Mucosa of descending colon (tissue), 3 donors: ENCODE results near the gene UNC13B. TPM values are rescaled to one million over a fixed set of nuclear protein-coding genes. Genes with fewer than 3 reads are reported as not detected.

Experiments used
- ATAC-seq: fragments of 200-7000 bp; cut with Tn5 transposase; one replicate; pipeline ENCODE4 v1.9.1; 2020; ENCODE audit warnings: mild to moderate bottlenecking, moderate library complexity
- DNase-seq, 3 donors: peaks; one replicate each; pipeline ENCODE4 v3.0.0-alpha.2; 2020
- H3K36me3 ChIP-seq: fragments of 200-600 bp; one replicate; pipeline ENCODE4 v1.8.0; 2021; ENCODE audit warnings: low read depth, mild to moderate bottlenecking
- H3K4me1 ChIP-seq: fragments of 200-600 bp; one replicate; pipeline ENCODE4 v1.8.0; 2021; ENCODE audit warnings: low read depth, mild to moderate bottlenecking
- H3K4me3 ChIP-seq: fragments of 200-600 bp; one replicate; pipeline ENCODE4 v1.8.0; 2021; ENCODE audit warnings: mild to moderate bottlenecking
- H3K9me3 ChIP-seq: fragments of 200-600 bp; one replicate; pipeline ENCODE4 v1.8.0; 2021; ENCODE audit warnings: mild to moderate bottlenecking
- intact Hi-C, 2 donors: fragments of 100-400 bp; cut with DNase I in 1 of 2; cut with micrococcal nuclease in 1 of 2; formaldehyde crosslinking; loops; one replicate each; pipeline versions ENCODE4 v1.11.0 to v1.11.1; 2022; cut with DNase I, micrococcal nuclease
- total RNA-seq, 3 donors: library from RNA; stranded (reverse); fragmentation: NEBNext Ultra II Directional in 2 of 3; extraction: Animal tissue kit (Norgen Biotek cat#: 25700) in 2 of 3; gene quantifications; one replicate each; pipeline versions ENCODE4 v1.2.1 to v1.2.4, GENCODE V29; 2021 to 2023
- TF ChIP-seq, protein P1 (sequence below): fragments of 200-600 bp; IDR thresholded peaks from one replicate; pipeline ENCODE4 v1.8.0; 2022; ENCODE audit warnings: antibody characterized with exemption, mild to moderate bottlenecking
- donor health status: DM: no; HTN: no; CAD: no; lungs with moderate emphysema.
- donor health status: DM: no; HTN: no; CAD: no.
- donor health status: DM: no; HTN: yes; CAD: no.

UNC13B gene
- total RNA-seq, 3 donors from 2014 or later = 42.9 to 68.2 (median 50.9) TPM

DNA sequence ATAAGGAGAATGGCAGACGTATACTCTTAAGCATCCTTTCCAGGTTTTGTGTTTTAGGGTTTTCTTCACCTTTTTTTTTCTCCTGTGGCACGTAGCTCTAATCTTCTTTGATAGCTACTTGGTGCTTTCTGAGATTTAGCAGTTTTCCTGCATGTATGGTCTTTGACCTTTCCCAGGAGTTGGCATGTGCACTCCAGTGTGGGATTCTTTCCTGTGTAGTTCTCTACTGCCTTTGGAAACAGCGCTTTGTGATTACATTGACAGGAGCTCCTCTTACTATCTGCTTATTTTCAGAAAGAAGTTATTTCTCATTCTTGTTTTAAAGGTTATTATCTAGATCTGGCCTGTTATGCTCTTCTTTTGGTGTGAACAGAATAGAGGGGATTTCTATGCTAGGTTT lies 65.5 kb downstream of the UNC13B start:
- ATAC-seq (peak; percentile 52), DNase-seq (no peak)
- Histone ChIP-seq H3K36me3 (no peaks in the 10 kb centered on the region), H3K9me3 (peaks cover 6% of the 10 kb centered on the region), H3K4me1 (no peaks in the 10 kb centered on the region), H3K4me3 (no peak overlapping the region)
- TF ChIP-seq, protein P1, sequence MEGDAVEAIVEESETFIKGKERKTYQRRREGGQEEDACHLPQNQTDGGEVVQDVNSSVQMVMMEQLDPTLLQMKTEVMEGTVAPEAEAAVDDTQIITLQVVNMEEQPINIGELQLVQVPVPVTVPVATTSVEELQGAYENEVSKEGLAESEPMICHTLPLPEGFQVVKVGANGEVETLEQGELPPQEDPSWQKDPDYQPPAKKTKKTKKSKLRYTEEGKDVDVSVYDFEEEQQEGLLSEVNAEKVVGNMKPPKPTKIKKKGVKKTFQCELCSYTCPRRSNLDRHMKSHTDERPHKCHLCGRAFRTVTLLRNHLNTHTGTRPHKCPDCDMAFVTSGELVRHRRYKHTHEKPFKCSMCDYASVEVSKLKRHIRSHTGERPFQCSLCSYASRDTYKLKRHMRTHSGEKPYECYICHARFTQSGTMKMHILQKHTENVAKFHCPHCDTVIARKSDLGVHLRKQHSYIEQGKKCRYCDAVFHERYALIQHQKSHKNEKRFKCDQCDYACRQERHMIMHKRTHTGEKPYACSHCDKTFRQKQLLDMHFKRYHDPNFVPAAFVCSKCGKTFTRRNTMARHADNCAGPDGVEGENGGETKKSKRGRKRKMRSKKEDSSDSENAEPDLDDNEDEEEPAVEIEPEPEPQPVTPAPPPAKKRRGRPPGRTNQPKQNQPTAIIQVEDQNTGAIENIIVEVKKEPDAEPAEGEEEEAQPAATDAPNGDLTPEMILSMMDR = no peak
- intact Hi-C loops = no loop called here

DNA sequence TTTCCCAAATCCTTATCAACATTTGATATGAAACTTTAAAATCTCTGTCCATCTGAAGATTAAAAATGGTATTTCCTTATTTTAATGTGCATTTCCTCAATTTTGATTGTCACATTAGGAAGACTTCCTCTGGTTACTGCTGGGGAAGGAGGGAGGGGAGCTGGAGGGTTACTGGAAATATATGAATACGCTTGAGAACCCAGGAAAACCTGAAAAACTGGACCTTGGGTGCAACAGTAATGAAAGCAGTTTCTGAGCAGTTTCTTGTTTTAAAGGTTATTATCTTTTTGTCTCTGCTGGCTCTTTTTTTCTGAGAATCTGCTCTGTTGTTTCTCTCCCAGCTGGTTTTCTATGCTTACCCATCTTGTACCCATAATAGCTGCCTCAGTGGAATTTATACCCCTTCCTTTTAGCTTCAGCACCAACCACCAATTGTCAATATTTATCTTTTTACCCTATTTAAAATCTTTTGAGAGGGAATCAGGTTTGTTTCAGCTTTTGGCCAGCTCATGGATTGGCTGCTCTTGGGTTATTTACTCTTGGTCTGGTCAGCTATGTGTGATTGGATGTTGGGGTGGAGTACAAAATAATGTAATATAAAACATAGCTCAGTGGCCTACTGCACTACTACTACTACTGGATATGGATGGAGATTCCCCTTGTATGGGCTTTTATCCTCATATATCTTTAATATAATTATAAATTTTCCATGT lies 67.4 kb downstream of the UNC13B start:
- intact Hi-C loops = no loop called here
- TF ChIP-seq, protein P1 = no peak
- Histone ChIP-seq H3K4me1 (no peaks in the 10 kb centered on the region), H3K36me3 (no peaks in the 10 kb centered on the region), H3K9me3 (no peaks in the 10 kb centered on the region), H3K4me3 (no peak overlapping the region)
- ATAC-seq (peak; percentile 34), DNase-seq (no peak)

DNA sequence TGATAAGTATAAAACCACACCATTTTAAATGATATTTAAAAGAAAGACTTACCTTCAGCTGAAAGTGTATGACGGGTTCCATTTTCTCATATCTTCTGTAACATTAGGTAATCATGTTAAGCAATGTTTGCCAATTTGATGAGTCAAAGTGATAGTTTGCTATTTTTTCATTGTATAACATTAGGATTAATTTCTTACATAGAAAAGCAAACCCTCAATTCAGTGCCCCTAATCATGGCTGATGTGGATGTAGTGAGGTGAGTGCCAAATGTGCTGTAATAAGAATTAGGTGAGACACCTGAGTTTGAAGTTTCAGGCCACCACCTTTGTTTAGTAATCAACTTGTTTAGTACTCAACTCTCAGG lies 68.0 kb downstream of the UNC13B start:
- TF ChIP-seq, protein P1 = no peak
- ATAC-seq (no peak), DNase-seq (no peak)
- Histone ChIP-seq H3K9me3 (no peaks in the 10 kb centered on the region), H3K36me3 (no peaks in the 10 kb centered on the region), H3K4me3 (no peak overlapping the region), H3K4me1 (no peaks in the 10 kb centered on the region)
- intact Hi-C loops = no loop called here

DNA sequence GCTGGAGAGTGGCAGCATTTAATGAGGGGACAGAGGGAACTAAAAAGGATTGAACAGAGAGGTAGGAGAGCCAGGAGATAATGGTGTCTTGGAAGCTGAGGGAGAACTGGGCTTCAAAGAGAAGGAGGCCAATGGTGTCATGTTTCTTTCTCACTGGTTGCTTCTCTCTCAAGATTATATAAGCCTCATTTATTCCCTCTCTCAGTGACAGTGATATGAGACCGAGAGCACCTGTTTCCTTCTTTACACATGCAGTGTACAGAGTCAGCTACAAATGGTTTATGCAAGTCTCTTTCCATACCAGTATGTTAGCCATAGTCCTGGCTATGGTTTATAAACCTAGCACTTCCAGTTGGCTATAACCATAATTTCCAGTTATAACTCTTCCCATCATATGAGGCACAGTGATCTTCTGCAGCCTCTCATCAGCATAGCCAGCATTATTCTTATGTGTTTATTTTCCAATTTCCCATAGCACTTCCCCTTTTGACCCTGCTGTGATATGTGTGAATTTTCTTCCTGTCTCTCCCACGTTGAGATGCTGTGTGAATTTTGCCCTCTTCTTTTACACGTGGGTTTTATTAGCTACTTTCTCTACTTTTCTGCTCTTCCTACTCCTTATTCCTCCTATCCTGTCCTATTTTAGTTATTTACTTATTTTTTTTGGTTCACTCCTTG lies 71.2 kb downstream of the UNC13B start:
- ATAC-seq (no peak), DNase-seq (no peak)
- TF ChIP-seq, protein P1 = no peak
- H3K4me3 ChIP-seq = no peak overlapping the region
- intact Hi-C loops = no loop called here
- peaks cover 8% of the 10 kb centered on the region for H3K4me1 ChIP-seq
- H3K9me3 ChIP-seq = no peaks in the 10 kb centered on the region
- H3K36me3 ChIP-seq = no peaks in the 10 kb centered on the region

GRCh38 chr9:35236692-35237091 lies 74.9 kb downstream of the UNC13B start:
- TF ChIP-seq, protein P1 = no peak
- Histone ChIP-seq H3K4me1 (peaks cover 13% of the 10 kb centered on the region), H3K9me3 (no peaks in the 10 kb centered on the region), H3K36me3 (no peaks in the 10 kb centered on the region), H3K4me3 (no peak overlapping the region)
- ATAC-seq (peak; percentile 88), DNase-seq (peak in 1 of 3 donors; percentile 45)
- intact Hi-C loops = no loop called here
